CD8-positive, alpha-beta memory T cell (primary cell): ENCODE measurements around the gene STK10. TPM values are rescaled to one million over a fixed set of nuclear protein-coding genes. Genes with fewer than 3 reads are reported as not detected.
A peak's percentile ranks its signal among the peaks of the same experiment; 100 is the strongest.
"Not testable (repeated sequence)": the region's sequence is repeated elsewhere in the genome, so short reads cannot be mapped to it uniquely, and the experiment has no call there.

ENCODE experiments used
- CTCF ChIA-PET: fragments of 350-600 bp; sonication (Branson Sonifier 250); formaldehyde crosslinking; loops from one replicate; lab custom pipeline; 2021; ENCODE audit warnings: antibody characterized with exemption; lab: Charles Lee
- POLR2A ChIA-PET: fragments of 350-600 bp; sonication (Branson Sonifier 250); formaldehyde crosslinking; loops from one replicate; lab custom pipeline; 2021; ENCODE audit warnings: antibody characterized with exemption; lab: Charles Lee
- DNase-seq, 5 donors: peaks; one replicate each; pipeline versions ENCODE4 v3.0.0 to v3.0.0-alpha.2; 2020 to 2022; ENCODE audit warnings: mixed read lengths in 1 of 5
- H3K27ac ChIP-seq: one replicate; pipeline ENCODE4 v1.7.0; 2013; ENCODE audit warnings: low read depth, mild to moderate bottlenecking, low read length, moderate library complexity
- H3K27me3 ChIP-seq: 2 replicates; pipeline ENCODE4 v1.7.0; 2013; ENCODE audit warnings: low read length, mild to moderate bottlenecking; ENCODE audit not compliant: insufficient read depth, poor library complexity, severe bottlenecking
- H3K36me3 ChIP-seq: 2 replicates; pipeline ENCODE4 v1.7.0; 2013; ENCODE audit warnings: mild to moderate bottlenecking, low read length, moderate library complexity; ENCODE audit not compliant: insufficient read depth
- H3K4me1 ChIP-seq: 2 replicates; pipeline ENCODE4 v1.7.0; 2013; ENCODE audit warnings: mild to moderate bottlenecking, low read length, moderate library complexity; ENCODE audit not compliant: insufficient read depth
- H3K4me3 ChIP-seq: 2 replicates; pipeline ENCODE4 v1.7.0; 2013; ENCODE audit warnings: mild to moderate bottlenecking, low read length
- H3K9me3 ChIP-seq: 2 replicates; pipeline ENCODE4 v1.7.0; 2013; ENCODE audit warnings: mild to moderate bottlenecking, low read length
- H3K27ac Mint-ChIP-seq, 8 donors: one replicate each; pipeline ENCODE4 v1.8.0; 2020 to 2021; ENCODE audit warnings: mixed read lengths in 8 of 8, mild to moderate bottlenecking in 6 of 8, inconsistent platforms in 3 of 8, moderate library complexity in 3 of 8
- H3K27me3 Mint-ChIP-seq, 2 donors: one replicate each; pipeline ENCODE4 v1.8.0; 2020 to 2021; ENCODE audit warnings: mixed read lengths in 2 of 2, mild to moderate bottlenecking in 1 of 2, moderate library complexity in 1 of 2
- H3K36me3 Mint-ChIP-seq, 3 donors: one replicate each; pipeline ENCODE4 v1.8.0; 2020 to 2021; ENCODE audit warnings: mixed read lengths in 3 of 3, inconsistent platforms in 1 of 3, mild to moderate bottlenecking in 1 of 3
- H3K4me1 Mint-ChIP-seq, 3 donors: one replicate each; pipeline ENCODE4 v1.8.0; 2020 to 2021; ENCODE audit warnings: mixed read lengths in 3 of 3, inconsistent platforms in 1 of 3, mild to moderate bottlenecking in 1 of 3
- H3K4me3 Mint-ChIP-seq, 7 donors: one replicate each; pipeline ENCODE4 v1.8.0; 2020 to 2021; ENCODE audit warnings: mixed read lengths in 7 of 7, mild to moderate bottlenecking in 6 of 7, moderate library complexity in 4 of 7, inconsistent platforms in 2 of 7
- H3K9me3 Mint-ChIP-seq, 5 donors: one replicate each; pipeline ENCODE4 v1.8.0; 2020 to 2022; ENCODE audit warnings: mixed read lengths in 5 of 5, mild to moderate bottlenecking in 3 of 5, moderate library complexity in 2 of 5, inconsistent platforms in 1 of 5
- polyA plus RNA-seq: library from polyadenylated mRNA; unstranded; fragments of 300-500 nt; fragmentation: Illumina TruSeq; gene quantifications from one replicate; pipeline ENCODE4 v1.2.3, GENCODE V29; 2021
- total RNA-seq, 2 experiments: library from RNA; stranded (reverse); gene quantifications; one replicate each; pipeline ENCODE4 v1.2.3, GENCODE V29; 2021

The STK10 gene
- total and polyA plus RNA-seq, 3 experiments from 2014 or later = 113 to 170 (median 118) TPM

GRCh38 chr5:172200476-172200875 lies 12.5 kb upstream of the STK10 start:
- ChIA-PET POLR2A (no interaction called here), CTCF (interaction anchor here (1.4 kb wide), 1 partner anchor 83 kb away, joined by 5 read pairs; the partner anchor contains the start of gene UBTD2)
- DNase-seq = no peak
- Histone ChIP-seq H3K4me1 (no peaks in the 10 kb centered on the region), H3K27me3 (no peaks in the 10 kb centered on the region), H3K27ac (no peak overlapping the region), H3K4me3 (no peak overlapping the region), H3K9me3 (no peaks in the 10 kb centered on the region), H3K36me3 (no peaks in the 10 kb centered on the region)
- no peak overlapping the region for H3K27ac Mint-ChIP-seq
- H3K4me1 Mint-ChIP-seq = no peaks in the 10 kb centered on the region
- no peaks in the 10 kb centered on the region for H3K36me3 Mint-ChIP-seq
- H3K27me3 Mint-ChIP-seq = peaks cover 2 to 14% of the 10 kb centered on the region in 2 donors
- H3K4me3 Mint-ChIP-seq = no peak overlapping the region
- H3K9me3 Mint-ChIP-seq = no peaks in the 10 kb centered on the region

GRCh38 chr5:172199446-172199845 lies 11.4 kb upstream of the STK10 start:
- POLR2A ChIA-PET = interaction anchor here (1.1 kb wide), 1 partner anchor 12 kb away, joined by 5 read pairs; the partner anchor contains the start of gene STK10
- H3K36me3 ChIP-seq = no peaks in the 10 kb centered on the region
- DNase-seq = no peak

GRCh38 chr5:172197775-172198174 lies 9.8 kb upstream of the STK10 start:
- H3K36me3 ChIP-seq, H3K9me3 Mint-ChIP-seq, H3K9me3 ChIP-seq, H3K36me3 Mint-ChIP-seq, POLR2A ChIA-PET, H3K27ac Mint-ChIP-seq, H3K4me3 Mint-ChIP-seq, H3K4me1 ChIP-seq, H3K4me1 Mint-ChIP-seq, H3K4me3 ChIP-seq, DNase-seq, H3K27ac ChIP-seq, H3K27me3 ChIP-seq: not testable (repeated sequence)
- H3K27me3 Mint-ChIP-seq = peaks cover 2 to 14% of the 10 kb centered on the region in 2 donors
- CTCF ChIA-PET = interaction anchor here (0.8 to 2.4 kb wide), 2 partner anchors 10 to 159 kb away, joined by 3 to 16 read pairs; partner anchors contain the start of gene STK10

More at GRCh38 chr5:172199446-172199845, 11.4 kb upstream of the STK10 start:
- Histone ChIP-seq H3K9me3 (no peaks in the 10 kb centered on the region), H3K4me1 (no peaks in the 10 kb centered on the region), H3K27ac (no peak overlapping the region), H3K27me3 (no peaks in the 10 kb centered on the region), H3K4me3 (no peak overlapping the region)
- H3K4me3 Mint-ChIP-seq = no peak overlapping the region
- H3K27me3 Mint-ChIP-seq = peaks cover 2 to 14% of the 10 kb centered on the region in 2 donors
- H3K27ac Mint-ChIP-seq = no peak overlapping the region
- no peaks in the 10 kb centered on the region for H3K36me3 Mint-ChIP-seq
- CTCF ChIA-PET = interaction anchor here (1.0 to 2.4 kb wide), 3 partner anchors 11 to 92 kb away, joined by 3 to 16 read pairs (median 5); partner anchors contain the start of genes STK10 and UBTD2
- no peaks in the 10 kb centered on the region for H3K9me3 Mint-ChIP-seq
- H3K4me1 Mint-ChIP-seq = no peaks in the 10 kb centered on the region

GRCh38 chr5:172194985-172195774 lies 7.2 kb upstream of the STK10 start:
- POLR2A ChIA-PET = interaction anchor here (0.6 kb wide), 1 partner anchor 862 kb away, joined by 10 read pairs; no protein-coding TSS in a partner anchor
- no peaks in the 10 kb centered on the region for H3K4me1 Mint-ChIP-seq
- Histone ChIP-seq H3K27me3 (no peaks in the 10 kb centered on the region), H3K27ac (no peak overlapping the region), H3K36me3 (no peaks in the 10 kb centered on the region), H3K9me3 (no peaks in the 10 kb centered on the region), H3K4me1 (no peaks in the 10 kb centered on the region), H3K4me3 (no peak overlapping the region)
- no peaks in the 10 kb centered on the region for H3K36me3 Mint-ChIP-seq
- no peak overlapping the region for H3K4me3 Mint-ChIP-seq
- H3K27me3 Mint-ChIP-seq = peaks cover 0 to 14% of the 10 kb centered on the region in 2 donors
- CTCF ChIA-PET = interaction anchor here (1.6 kb wide), 1 partner anchor 84 kb away, joined by 6 read pairs; no protein-coding TSS in a partner anchor
- H3K9me3 Mint-ChIP-seq = no peaks in the 10 kb centered on the region
- no peak for DNase-seq
- H3K27ac Mint-ChIP-seq = no peak overlapping the region

GRCh38 chr5:172193872-172194271 lies 5.8 kb upstream of the STK10 start, which contains the start of gene EFCAB9:
EFCAB9 (plus strand) TSS chr5:172194172; CDS start chr5:172194173, 1 bp downstream.
- peaks cover 0 to 8% of the 10 kb centered on the region in 2 donors for H3K27me3 Mint-ChIP-seq
- no peaks in the 10 kb centered on the region for H3K36me3 ChIP-seq
- H3K4me3 ChIP-seq = no peak within 1 kb of the TSS
- H3K27ac ChIP-seq = no peak within 1 kb of the TSS
- DNase-seq = no peak
- no peaks in the 10 kb centered on the region for H3K4me1 ChIP-seq
- H3K27me3 ChIP-seq = no peaks in the 10 kb centered on the region
- no peaks in the 10 kb centered on the region for H3K9me3 ChIP-seq
- peak within 1 kb of the TSS in 1 of 7 donors; percentile 45 for H3K4me3 Mint-ChIP-seq
- peak within 1 kb of the TSS in 1 of 8 donors; percentile 30 for H3K27ac Mint-ChIP-seq
- H3K36me3 Mint-ChIP-seq = no peaks in the 10 kb centered on the region
- CTCF ChIA-PET = interaction anchor here (0.8 kb wide), 1 partner anchor 88 kb away, joined by 3 read pairs; no protein-coding TSS in a partner anchor
- H3K9me3 Mint-ChIP-seq = no peaks in the 10 kb centered on the region
- POLR2A ChIA-PET = interaction anchor here (0.6 kb wide), 1 partner anchor 136 kb away, joined by 3 read pairs; no protein-coding TSS in a partner anchor
- peaks cover 0 to 1% (median 0%) of the 10 kb centered on the region in 3 donors for H3K4me1 Mint-ChIP-seq

- CTCF ChIA-PET = interaction anchor here (1.6 to 10.2 kb wide), 15 partner anchors 16 to 278 kb away, joined by 3 to 340 read pairs (median 22); partner anchors contain the start of gene UBTD2
- no peaks in the 10 kb centered on the region for H3K27me3 ChIP-seq
- H3K27ac Mint-ChIP-seq = peak overlapping the region in 1 of 8 donors; percentile 70
Measured at GRCh38 chr5:172189693-172190296, 1.8 kb upstream of the STK10 start.

GRCh38 chr5:172188893-172189692 lies 1.1 kb upstream of the STK10 start:
- Histone ChIP-seq H3K27ac (no peak overlapping the region), H3K36me3 (no peaks in the 10 kb centered on the region), H3K27me3 (no peaks in the 10 kb centered on the region), H3K4me1 (peaks cover 13% of the 10 kb centered on the region), H3K4me3 (no peak overlapping the region), H3K9me3 (no peaks in the 10 kb centered on the region)
- H3K36me3 Mint-ChIP-seq = peaks cover 0 to 33% (median 3%) of the 10 kb centered on the region in 3 donors
- CTCF ChIA-PET = interaction anchor here (0.6 to 10.2 kb wide), 42 partner anchors 9 to 509 kb away, joined by 3 to 340 read pairs (median 7); partner anchors contain the start of genes FBXW11 and UBTD2
- H3K27me3 Mint-ChIP-seq = peaks cover 0 to 3% of the 10 kb centered on the region in 2 donors
- no peaks in the 10 kb centered on the region for H3K9me3 Mint-ChIP-seq
- H3K4me3 Mint-ChIP-seq = peak overlapping the region in 6 of 7 donors; percentile 80 to 100 (median 92)
- H3K27ac Mint-ChIP-seq = peak overlapping the region in 4 of 8 donors; percentile 41 to 98 (median 82)
- peaks cover 15 to 21% (median 19%) of the 10 kb centered on the region in 3 donors for H3K4me1 Mint-ChIP-seq
- no peak for DNase-seq
- POLR2A ChIA-PET = interaction anchor here (1.0 to 8.5 kb wide), 9 partner anchors 10 to 182 kb away, joined by 4 to 246 read pairs (median 12); partner anchors contain the start of genes FBXW11 and UBTD2

More at GRCh38 chr5:172189693-172190296, 1.8 kb upstream of the STK10 start:
- no peak for DNase-seq
- H3K4me3 ChIP-seq = no peak overlapping the region
- no peak overlapping the region for H3K27ac ChIP-seq
- Mint-ChIP-seq H3K4me3 (peak overlapping the region in 3 of 7 donors; percentile 24 to 61 (median 26)), H3K36me3 (peaks cover 0 to 27% (median 3%) of the 10 kb centered on the region in 3 donors), H3K9me3 (no peaks in the 10 kb centered on the region), H3K4me1 (peaks cover 9 to 14% (median 12%) of the 10 kb centered on the region in 3 donors), H3K27me3 (peaks cover 0 to 3% of the 10 kb centered on the region in 2 donors)
- peaks cover 6% of the 10 kb centered on the region for H3K4me1 ChIP-seq
- POLR2A ChIA-PET = interaction anchor here (1.4 to 8.5 kb wide), 3 partner anchors 17 to 93 kb away, joined by 4 to 246 read pairs (median 12); partner anchors contain the start of gene UBTD2
- H3K36me3 ChIP-seq = no peaks in the 10 kb centered on the region
- H3K9me3 ChIP-seq = no peaks in the 10 kb centered on the region
